ENCODE results near the gene MT1A. TPM values are rescaled to one million over a fixed set of nuclear protein-coding genes. Genes with fewer than 3 reads are reported as not detected.

The MT1A gene
- total RNA-seq, 1 donor from 2014 or later = not detected

DNA sequence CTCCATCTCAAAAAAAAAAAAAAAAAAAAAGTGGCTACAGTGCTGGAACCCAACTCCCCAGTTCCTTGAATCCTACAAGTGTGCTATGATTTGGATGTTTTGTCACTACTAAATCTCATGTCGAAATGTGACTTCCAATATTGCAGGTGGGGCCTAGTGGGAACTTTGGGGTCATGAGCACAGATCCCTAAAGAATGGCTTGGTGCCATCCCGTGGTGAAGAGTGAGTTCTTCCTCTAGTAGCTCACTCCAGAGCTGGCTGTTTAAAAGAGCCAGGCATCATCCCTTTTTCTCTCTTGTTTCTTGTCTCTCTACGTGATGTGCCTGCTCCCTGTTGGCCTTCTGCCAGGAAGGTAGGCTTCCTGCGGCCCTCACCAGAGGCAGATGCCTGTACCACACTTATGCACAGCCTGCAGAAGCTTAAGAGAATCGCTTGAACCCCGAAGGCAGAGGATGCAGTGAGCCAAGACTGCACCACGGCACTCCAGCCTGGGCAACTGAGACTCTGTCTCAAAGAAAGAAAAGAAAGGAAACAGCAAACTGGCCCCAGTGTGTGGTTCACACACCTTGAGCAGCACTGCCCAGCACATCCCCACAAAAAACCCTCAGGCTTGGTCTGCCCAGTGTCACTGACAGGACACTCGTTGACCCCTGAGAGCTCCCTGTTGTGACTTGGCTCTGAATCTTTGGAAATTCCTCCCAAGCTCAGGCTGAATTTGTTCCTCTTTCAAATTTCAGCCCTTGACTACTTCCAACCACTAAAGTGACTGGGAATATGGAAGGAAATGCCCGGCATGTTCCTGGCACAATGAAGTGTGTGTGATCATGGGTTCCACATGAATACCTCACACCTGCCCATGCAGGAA is 9.7 kb upstream of the MT1A start:
- H3K27me3 Mint-ChIP-seq (ENCODE audit: unreplicated experiment) = peaks cover 4% of the 10 kb centered on the region
- no peaks in the 10 kb centered on the region for H3K9me3 Mint-ChIP-seq (ENCODE audit: unreplicated experiment)
- no peak overlapping the region for H3K27ac Mint-ChIP-seq (ENCODE audit: unreplicated experiment)

DNA sequence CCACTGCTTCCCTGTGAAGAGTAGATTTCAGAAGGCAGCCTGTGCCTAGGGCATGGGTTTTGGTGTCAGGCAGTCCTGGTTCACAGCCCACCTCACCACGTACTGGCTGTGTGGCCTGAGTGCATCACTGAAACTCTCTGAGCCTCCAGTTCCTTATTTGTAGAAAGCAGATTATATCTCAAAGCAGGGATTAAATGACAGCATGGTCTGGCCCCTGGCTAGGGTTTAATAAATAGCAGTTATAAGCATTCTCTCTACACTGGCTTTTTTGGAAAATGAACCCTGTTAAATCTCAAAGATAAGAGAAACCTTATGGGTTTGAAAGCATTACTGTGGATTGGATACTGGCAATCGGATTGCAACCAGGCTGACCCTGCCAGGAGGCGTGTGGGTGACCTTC is 8.9 kb upstream of the MT1A start:
- Mint-ChIP-seq H3K9me3 (ENCODE audit: unreplicated experiment) (no peaks in the 10 kb centered on the region), H3K27me3 (ENCODE audit: unreplicated experiment) (peaks cover 11% of the 10 kb centered on the region), H3K36me3 (ENCODE audit: unreplicated experiment) (no peaks in the 10 kb centered on the region), H3K27ac (ENCODE audit: unreplicated experiment) (no peak overlapping the region), H3K4me3 (ENCODE audit: unreplicated experiment) (no peak overlapping the region), H3K4me1 (ENCODE audit: unreplicated experiment) (peaks cover 44% of the 10 kb centered on the region)
- no peak for DNase-seq (ENCODE audit: extremely low spot score, unreplicated experiment)
- TF ChIP-seq, protein P1, sequence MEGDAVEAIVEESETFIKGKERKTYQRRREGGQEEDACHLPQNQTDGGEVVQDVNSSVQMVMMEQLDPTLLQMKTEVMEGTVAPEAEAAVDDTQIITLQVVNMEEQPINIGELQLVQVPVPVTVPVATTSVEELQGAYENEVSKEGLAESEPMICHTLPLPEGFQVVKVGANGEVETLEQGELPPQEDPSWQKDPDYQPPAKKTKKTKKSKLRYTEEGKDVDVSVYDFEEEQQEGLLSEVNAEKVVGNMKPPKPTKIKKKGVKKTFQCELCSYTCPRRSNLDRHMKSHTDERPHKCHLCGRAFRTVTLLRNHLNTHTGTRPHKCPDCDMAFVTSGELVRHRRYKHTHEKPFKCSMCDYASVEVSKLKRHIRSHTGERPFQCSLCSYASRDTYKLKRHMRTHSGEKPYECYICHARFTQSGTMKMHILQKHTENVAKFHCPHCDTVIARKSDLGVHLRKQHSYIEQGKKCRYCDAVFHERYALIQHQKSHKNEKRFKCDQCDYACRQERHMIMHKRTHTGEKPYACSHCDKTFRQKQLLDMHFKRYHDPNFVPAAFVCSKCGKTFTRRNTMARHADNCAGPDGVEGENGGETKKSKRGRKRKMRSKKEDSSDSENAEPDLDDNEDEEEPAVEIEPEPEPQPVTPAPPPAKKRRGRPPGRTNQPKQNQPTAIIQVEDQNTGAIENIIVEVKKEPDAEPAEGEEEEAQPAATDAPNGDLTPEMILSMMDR (IDR thresholded peaks at IDR 0.05) = no peak

More for the DNA sequence above, 9.7 kb upstream of the MT1A start:
- peaks cover 40% of the 10 kb centered on the region for H3K4me1 Mint-ChIP-seq (ENCODE audit: unreplicated experiment)
- TF ChIP-seq, protein P1 (IDR thresholded peaks at IDR 0.05) = no peak
- no peak overlapping the region for H3K4me3 Mint-ChIP-seq (ENCODE audit: unreplicated experiment)
- no peak for DNase-seq (ENCODE audit: extremely low spot score, unreplicated experiment)
- H3K36me3 Mint-ChIP-seq (ENCODE audit: unreplicated experiment) = no peaks in the 10 kb centered on the region

DNA sequence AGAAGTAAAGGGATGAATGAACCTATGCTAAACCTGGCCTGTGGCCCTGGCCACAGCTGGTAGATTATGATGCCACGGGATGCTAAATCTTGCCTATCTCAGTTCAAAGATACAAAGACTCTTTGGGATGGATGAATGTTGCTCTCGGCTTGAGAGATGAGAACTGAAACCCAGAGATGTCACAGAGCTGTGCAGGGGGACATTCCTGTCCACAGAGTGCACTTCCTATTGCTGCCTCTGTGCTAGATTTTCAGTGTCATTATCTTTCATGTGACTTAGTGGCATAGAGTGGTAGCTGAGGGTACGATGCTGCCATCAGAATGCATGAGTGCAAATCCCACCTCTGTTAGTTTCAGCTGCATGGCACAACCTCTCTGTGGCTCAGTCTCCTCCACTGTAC is 8.3 kb upstream of the MT1A start:
- peaks cover 17% of the 10 kb centered on the region for H3K27me3 Mint-ChIP-seq (ENCODE audit: unreplicated experiment)
- no peaks in the 10 kb centered on the region for H3K9me3 Mint-ChIP-seq (ENCODE audit: unreplicated experiment)
- H3K4me3 Mint-ChIP-seq (ENCODE audit: unreplicated experiment) = no peak overlapping the region
- peaks cover 45% of the 10 kb centered on the region for H3K4me1 Mint-ChIP-seq (ENCODE audit: unreplicated experiment)
- TF ChIP-seq, protein P1 (IDR thresholded peaks at IDR 0.05) = no peak
- DNase-seq (ENCODE audit: extremely low spot score, unreplicated experiment) = no peak
- no peak overlapping the region for H3K27ac Mint-ChIP-seq (ENCODE audit: unreplicated experiment)
- no peaks in the 10 kb centered on the region for H3K36me3 Mint-ChIP-seq (ENCODE audit: unreplicated experiment)

DNA sequence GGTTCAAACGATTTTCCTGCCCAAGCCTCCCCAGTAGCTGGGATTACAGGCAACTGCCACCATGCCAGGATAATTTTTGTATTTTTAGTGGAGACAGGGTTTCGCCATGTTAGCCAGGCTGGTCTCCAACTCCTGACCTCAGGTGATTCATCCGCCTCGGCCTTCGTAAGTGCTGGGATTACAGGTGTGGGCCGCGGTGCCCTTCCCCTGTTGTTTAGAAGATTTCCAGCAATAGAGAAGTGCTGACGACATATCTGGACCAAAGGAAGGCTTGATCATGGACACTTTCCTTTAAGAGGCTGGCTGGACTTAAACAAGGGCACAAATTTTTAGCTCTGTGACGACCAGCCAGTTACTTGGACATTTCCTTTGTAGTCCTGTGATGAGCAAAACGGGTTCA is 7.3 kb upstream of the MT1A start:
- H3K9me3 Mint-ChIP-seq (ENCODE audit: unreplicated experiment) = no peaks in the 10 kb centered on the region
- no peak for DNase-seq (ENCODE audit: extremely low spot score, unreplicated experiment)
- H3K4me3 Mint-ChIP-seq (ENCODE audit: unreplicated experiment) = no peak overlapping the region
- H3K27ac Mint-ChIP-seq (ENCODE audit: unreplicated experiment) = no peak overlapping the region
- H3K4me1 Mint-ChIP-seq (ENCODE audit: unreplicated experiment) = peaks cover 41% of the 10 kb centered on the region
- peaks cover 25% of the 10 kb centered on the region for H3K27me3 Mint-ChIP-seq (ENCODE audit: unreplicated experiment)
- TF ChIP-seq, protein P1 (IDR thresholded peaks at IDR 0.05) = no peak
- no peaks in the 10 kb centered on the region for H3K36me3 Mint-ChIP-seq (ENCODE audit: unreplicated experiment)

DNA sequence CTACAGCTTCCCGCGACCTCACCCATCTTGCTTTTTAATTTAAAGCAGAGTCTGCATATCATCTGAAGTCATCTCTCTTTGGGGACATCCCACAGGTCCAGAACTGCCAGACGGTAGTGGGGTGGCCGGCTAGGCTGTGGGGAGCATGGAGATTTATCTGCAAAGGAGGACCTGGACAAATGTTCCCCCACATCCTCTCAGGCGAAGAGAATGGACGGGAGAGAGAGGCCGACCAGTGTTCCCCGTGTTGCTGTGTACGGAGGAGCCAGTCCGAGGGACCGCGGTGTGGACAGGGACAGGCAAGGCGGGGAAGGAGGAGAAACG is 6.7 kb upstream of the MT1A start:
- no peaks in the 10 kb centered on the region for H3K9me3 Mint-ChIP-seq (ENCODE audit: unreplicated experiment)
- no peaks in the 10 kb centered on the region for H3K36me3 Mint-ChIP-seq (ENCODE audit: unreplicated experiment)
- H3K27ac Mint-ChIP-seq (ENCODE audit: unreplicated experiment) = peak overlapping the region; percentile 15
- H3K4me1 Mint-ChIP-seq (ENCODE audit: unreplicated experiment) = peaks cover 35% of the 10 kb centered on the region
- TF ChIP-seq, protein P1 (IDR thresholded peaks at IDR 0.05) = no peak
- H3K27me3 Mint-ChIP-seq (ENCODE audit: unreplicated experiment) = peaks cover 31% of the 10 kb centered on the region
- no peak for DNase-seq (ENCODE audit: extremely low spot score, unreplicated experiment)
- peak overlapping the region; percentile 79 for H3K4me3 Mint-ChIP-seq (ENCODE audit: unreplicated experiment)

Measured in osteocyte (in vitro differentiated cells).